ENCODE data around the gene KRT84. TPM values are rescaled to one million over a fixed set of nuclear protein-coding genes. Genes with fewer than 3 reads are reported as not detected.

The KRT84 gene
- polyA plus RNA-seq, 1 donor from 2014 or later, result not detected

DNA sequence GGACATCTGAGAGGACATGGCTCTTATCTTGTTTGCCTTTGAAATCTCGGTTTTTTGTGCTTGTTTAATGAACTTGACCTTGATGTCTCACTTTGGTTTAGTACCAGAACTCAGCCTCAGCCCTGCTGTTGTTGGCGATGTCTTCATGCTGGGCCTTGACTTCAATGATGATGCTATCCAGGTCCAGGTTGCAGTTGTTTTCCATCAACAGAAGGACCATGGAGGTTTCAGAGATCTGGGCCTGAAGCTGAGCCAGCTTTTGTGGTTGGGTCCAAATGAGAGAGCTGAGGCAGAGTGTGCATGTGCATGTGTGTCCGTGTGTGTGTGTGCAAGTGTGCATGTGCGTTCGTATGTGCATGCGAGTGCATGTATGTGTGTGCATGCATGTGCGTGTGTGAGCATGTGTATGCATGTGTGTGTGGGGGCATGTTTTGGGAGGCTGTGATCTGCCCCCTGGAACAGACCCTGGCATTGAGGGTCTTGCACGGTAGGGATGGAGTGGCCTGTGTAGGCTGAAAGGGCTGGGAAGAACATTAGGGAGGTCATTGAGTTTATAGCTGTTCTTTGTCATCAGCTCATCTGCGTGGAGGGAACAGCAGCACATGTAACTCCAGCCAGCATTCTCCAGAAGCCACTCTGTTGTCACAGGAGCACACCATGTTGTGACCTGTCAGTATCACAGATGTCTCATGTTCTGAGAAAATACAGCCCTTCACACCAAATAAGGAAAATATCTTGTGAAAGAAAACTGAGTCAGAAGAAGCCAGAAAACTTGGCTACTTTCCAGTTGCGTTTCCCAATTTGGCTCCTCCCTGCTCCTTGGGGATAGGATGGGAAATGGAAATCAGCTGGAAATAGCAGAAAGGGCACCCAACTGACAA, 30.7 kb upstream of the KRT84 start:
- H2AFZ ChIP-seq (ENCODE audit: low read depth, low read length), result no peak overlapping the region
- no peaks in the 10 kb centered on the region for H3K27me3 ChIP-seq (ENCODE audit: insufficient read depth, low read depth, low read length)
- no peaks in the 10 kb centered on the region for H3F3A ChIP-seq (ENCODE audit: insufficient read depth, low read length, poor library complexity, severe bottlenecking)
- TF ChIP-seq, protein P1, sequence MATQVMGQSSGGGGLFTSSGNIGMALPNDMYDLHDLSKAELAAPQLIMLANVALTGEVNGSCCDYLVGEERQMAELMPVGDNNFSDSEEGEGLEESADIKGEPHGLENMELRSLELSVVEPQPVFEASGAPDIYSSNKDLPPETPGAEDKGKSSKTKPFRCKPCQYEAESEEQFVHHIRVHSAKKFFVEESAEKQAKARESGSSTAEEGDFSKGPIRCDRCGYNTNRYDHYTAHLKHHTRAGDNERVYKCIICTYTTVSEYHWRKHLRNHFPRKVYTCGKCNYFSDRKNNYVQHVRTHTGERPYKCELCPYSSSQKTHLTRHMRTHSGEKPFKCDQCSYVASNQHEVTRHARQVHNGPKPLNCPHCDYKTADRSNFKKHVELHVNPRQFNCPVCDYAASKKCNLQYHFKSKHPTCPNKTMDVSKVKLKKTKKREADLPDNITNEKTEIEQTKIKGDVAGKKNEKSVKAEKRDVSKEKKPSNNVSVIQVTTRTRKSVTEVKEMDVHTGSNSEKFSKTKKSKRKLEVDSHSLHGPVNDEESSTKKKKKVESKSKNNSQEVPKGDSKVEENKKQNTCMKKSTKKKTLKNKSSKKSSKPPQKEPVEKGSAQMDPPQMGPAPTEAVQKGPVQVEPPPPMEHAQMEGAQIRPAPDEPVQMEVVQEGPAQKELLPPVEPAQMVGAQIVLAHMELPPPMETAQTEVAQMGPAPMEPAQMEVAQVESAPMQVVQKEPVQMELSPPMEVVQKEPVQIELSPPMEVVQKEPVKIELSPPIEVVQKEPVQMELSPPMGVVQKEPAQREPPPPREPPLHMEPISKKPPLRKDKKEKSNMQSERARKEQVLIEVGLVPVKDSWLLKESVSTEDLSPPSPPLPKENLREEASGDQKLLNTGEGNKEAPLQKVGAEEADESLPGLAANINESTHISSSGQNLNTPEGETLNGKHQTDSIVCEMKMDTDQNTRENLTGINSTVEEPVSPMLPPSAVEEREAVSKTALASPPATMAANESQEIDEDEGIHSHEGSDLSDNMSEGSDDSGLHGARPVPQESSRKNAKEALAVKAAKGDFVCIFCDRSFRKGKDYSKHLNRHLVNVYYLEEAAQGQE (IDR thresholded peaks at IDR 0.05; ENCODE audit: borderline replicate concordance), result no peak
- TF ChIP-seq RAD21 (conservative IDR thresholded peaks at IDR 0.05) (no peak), TAF1 (IDR thresholded peaks at IDR 0.05; ENCODE audit: low read depth) (no peak), MXI1 (conservative IDR thresholded peaks at IDR 0.05; ENCODE audit: poor library complexity, severe bottlenecking) (no peak), SMC3 (conservative IDR thresholded peaks at IDR 0.05; ENCODE audit: poor library complexity) (no peak), POLR2AphosphoS5 (IDR thresholded peaks at IDR 0.05) (no peak), EP300 (conservative IDR thresholded peaks at IDR 0.05; ENCODE audit: poor library complexity, severe bottlenecking) (no peak), EZH2 (IDR thresholded peaks at IDR 0.05; ENCODE audit: borderline replicate concordance, insufficient read depth, low read length, poor library complexity, severe bottlenecking) (no peak)
- TF ChIP-seq, protein P2, sequence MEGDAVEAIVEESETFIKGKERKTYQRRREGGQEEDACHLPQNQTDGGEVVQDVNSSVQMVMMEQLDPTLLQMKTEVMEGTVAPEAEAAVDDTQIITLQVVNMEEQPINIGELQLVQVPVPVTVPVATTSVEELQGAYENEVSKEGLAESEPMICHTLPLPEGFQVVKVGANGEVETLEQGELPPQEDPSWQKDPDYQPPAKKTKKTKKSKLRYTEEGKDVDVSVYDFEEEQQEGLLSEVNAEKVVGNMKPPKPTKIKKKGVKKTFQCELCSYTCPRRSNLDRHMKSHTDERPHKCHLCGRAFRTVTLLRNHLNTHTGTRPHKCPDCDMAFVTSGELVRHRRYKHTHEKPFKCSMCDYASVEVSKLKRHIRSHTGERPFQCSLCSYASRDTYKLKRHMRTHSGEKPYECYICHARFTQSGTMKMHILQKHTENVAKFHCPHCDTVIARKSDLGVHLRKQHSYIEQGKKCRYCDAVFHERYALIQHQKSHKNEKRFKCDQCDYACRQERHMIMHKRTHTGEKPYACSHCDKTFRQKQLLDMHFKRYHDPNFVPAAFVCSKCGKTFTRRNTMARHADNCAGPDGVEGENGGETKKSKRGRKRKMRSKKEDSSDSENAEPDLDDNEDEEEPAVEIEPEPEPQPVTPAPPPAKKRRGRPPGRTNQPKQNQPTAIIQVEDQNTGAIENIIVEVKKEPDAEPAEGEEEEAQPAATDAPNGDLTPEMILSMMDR (IDR thresholded peaks at IDR 0.05; ENCODE audit: poor library complexity, severe bottlenecking), result no peak
- H3K4me2 ChIP-seq (ENCODE audit: low read length), result no peak overlapping the region
- no peaks in the 10 kb centered on the region for H3K36me3 ChIP-seq (ENCODE audit: insufficient read depth, low read length)
- no peaks in the 10 kb centered on the region for H4K20me1 ChIP-seq (ENCODE audit: insufficient read depth)
- H3K9me3 ChIP-seq (ENCODE audit: low read length), result no peaks in the 10 kb centered on the region
- H3K9ac ChIP-seq (ENCODE audit: low read length), result no peak overlapping the region
- H3K27ac ChIP-seq (ENCODE audit: low read length), result no peak overlapping the region
- no peak overlapping the region for H3K4me3 ChIP-seq (ENCODE audit: low read length)
- H3K79me2 ChIP-seq (replicated peaks; ENCODE audit: insufficient read depth, low read length), result no peaks in the 10 kb centered on the region
- no peaks in the 10 kb centered on the region for H3K9me2 ChIP-seq (ENCODE audit: insufficient read depth, low read length)

DNA sequence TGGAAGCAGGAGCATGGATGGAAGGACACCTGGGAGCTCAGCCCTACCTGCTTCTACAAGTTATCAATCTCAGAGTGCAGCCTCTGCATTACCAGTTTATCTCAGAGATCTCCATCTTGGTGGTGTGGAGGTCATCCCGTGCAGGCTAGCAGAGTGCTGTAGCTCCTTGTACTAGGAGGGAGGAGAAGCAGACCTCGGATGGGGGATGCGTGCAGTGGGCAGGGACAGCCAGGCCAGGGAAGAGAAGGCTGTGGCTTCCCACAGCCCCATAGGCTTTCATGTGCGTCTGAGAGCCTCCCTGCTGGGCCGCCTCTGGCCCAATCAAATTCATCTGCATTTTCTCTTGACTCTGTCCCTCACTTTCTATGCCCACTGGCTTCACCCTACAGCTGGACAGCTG, 29.5 kb upstream of the KRT84 start:
- Histone ChIP-seq H3K4me3 (ENCODE audit: low read length) (no peak overlapping the region), H4K20me1 (ENCODE audit: insufficient read depth) (no peaks in the 10 kb centered on the region), H3K36me3 (ENCODE audit: insufficient read depth, low read length) (no peaks in the 10 kb centered on the region), H2AFZ (ENCODE audit: low read depth, low read length) (no peak overlapping the region), H3K9me3 (ENCODE audit: low read length) (no peaks in the 10 kb centered on the region), H3F3A (ENCODE audit: insufficient read depth, low read length, poor library complexity, severe bottlenecking) (no peaks in the 10 kb centered on the region), H3K4me2 (ENCODE audit: low read length) (no peak overlapping the region), H3K9ac (ENCODE audit: low read length) (no peak overlapping the region), H3K27me3 (ENCODE audit: insufficient read depth, low read depth, low read length) (no peaks in the 10 kb centered on the region), H3K79me2 (replicated peaks; ENCODE audit: insufficient read depth, low read length) (no peaks in the 10 kb centered on the region), H3K9me2 (ENCODE audit: insufficient read depth, low read length) (no peaks in the 10 kb centered on the region), H3K27ac (ENCODE audit: low read length) (no peak overlapping the region)
- no peak for TF ChIP-seq RAD21 (conservative IDR thresholded peaks at IDR 0.05)
- TF ChIP-seq TAF1 (IDR thresholded peaks at IDR 0.05; ENCODE audit: low read depth), result no peak
- TF ChIP-seq, protein P1 (IDR thresholded peaks at IDR 0.05; ENCODE audit: borderline replicate concordance), result no peak
- no peak for TF ChIP-seq EP300 (conservative IDR thresholded peaks at IDR 0.05; ENCODE audit: poor library complexity, severe bottlenecking)
- TF ChIP-seq EZH2 (IDR thresholded peaks at IDR 0.05; ENCODE audit: borderline replicate concordance, insufficient read depth, low read length, poor library complexity, severe bottlenecking), result no peak
- TF ChIP-seq, protein P2 (IDR thresholded peaks at IDR 0.05; ENCODE audit: poor library complexity, severe bottlenecking), result no peak
